Heart left ventricle (tissue), 16 donors: Measurements from ENCODE around the gene LHX4. TPM values are rescaled to one million over a fixed set of nuclear protein-coding genes. Genes with fewer than 3 reads are reported as not detected.
A peak's percentile ranks its signal among the peaks of the same experiment; 100 is the strongest.

ENCODE experiments used
- ATAC-seq, 4 donors: fragments of 200-7000 bp; cut with Tn5 transposase; one replicate each; pipeline ENCODE4 v1.9.1; 2020 to 2022; ENCODE audit warnings: moderate library complexity in 4 of 4, mild to moderate bottlenecking in 3 of 4, moderate number of reproducible peaks in 1 of 4
- DNase-seq, 5 donors: peaks; one replicate each; pipeline ENCODE4 v3.0.0-alpha.2; 2020
- H3K27ac ChIP-seq, 12 donors: fragments of 200-600 bp; sonication (generic) in 4 of 12; one replicate each; pipeline versions ENCODE4 v1.5.0 to v1.8.0; 2016 to 2022; ENCODE audit warnings: mild to moderate bottlenecking in 2 of 12
- H3K27me3 ChIP-seq, 9 donors: fragments of 200-600 bp; sonication (generic) in 2 of 9; one replicate each; pipeline versions ENCODE4 v1.5.1 to v1.8.0; 2016 to 2022; ENCODE audit warnings: mild to moderate bottlenecking in 3 of 9
- H3K36me3 ChIP-seq, 9 donors: fragments of 200-600 bp; sonication (generic) in 2 of 9; one replicate each; pipeline versions ENCODE4 v1.5.0 to v1.8.0; 2018 to 2022; ENCODE audit warnings: mild to moderate bottlenecking in 2 of 9
- H3K4me1 ChIP-seq, 12 donors: fragments of 200-600 bp; sonication (generic) in 4 of 12; one replicate each; pipeline versions ENCODE4 v1.5.0 to v1.8.0; 2016 to 2022; ENCODE audit warnings: mild to moderate bottlenecking in 3 of 12
- H3K4me3 ChIP-seq, 12 donors: fragments of 200-600 bp; sonication (generic) in 4 of 12; one replicate each; pipeline versions ENCODE4 v1.5.0 to v1.8.0; 2017 to 2022; ENCODE audit warnings: mild to moderate bottlenecking in 9 of 12, moderate library complexity in 4 of 12
- H3K9me3 ChIP-seq, 12 donors: fragments of 200-600 bp; sonication (generic) in 4 of 12; one replicate each; pipeline versions ENCODE4 v1.5.0 to v1.8.0; 2016 to 2022; ENCODE audit warnings: mild to moderate bottlenecking in 1 of 12
- CTCF ChIP-seq, 12 donors: fragments of 200-600 bp; sonication (generic) in 4 of 12; IDR thresholded peaks; one replicate each; pipeline versions ENCODE4 v1.5.0 to v1.8.0; 2018 to 2022; ENCODE audit warnings: antibody characterized with exemption in 12 of 12, mild to moderate bottlenecking in 5 of 12
- POLR2A ChIP-seq, 2 donors: fragments of 450-650 bp; IDR thresholded peaks; one replicate each; pipeline ENCODE4 v1.6.1; 2017; ENCODE audit warnings: antibody characterized with exemption in 2 of 2, mild to moderate bottlenecking in 2 of 2, moderate library complexity in 2 of 2
- WGBS, 4 donors: extraction: QIAGEN DNeasy Blood & Tissue Kit in 2 of 4; methylation state at CpG; one replicate each; pipeline versions ENCODE4 v1.1.5 to v1.1.7; 2013 to 2018; 5-methylcytosine and 5-hydroxymethylcytosine counted together
- intact Hi-C, 10 donors: fragments of 100-400 bp; cut with DNase I; formaldehyde crosslinking; loops; one replicate each; pipeline versions ENCODE4 v1.11.1 to v1.14.2; 2022
- polyA plus RNA-seq, 2 donors: library from polyadenylated mRNA; stranded (reverse); fragments of 200-250 nt; gene quantifications; one replicate each; pipeline ENCODE4 v1.2.3, GENCODE V29; 2013
- total RNA-seq, 9 donors: library from RNA; depleted of rRNA in 2 of 9; stranded (reverse); fragments of >200 nt in 2 of 9; fragmentation: NEBNext Ultra II Directional in 3 of 9; extraction: Animal tissue kit (Norgen Biotek cat#: 25700) in 3 of 9; gene quantifications; one replicate each; pipeline versions ENCODE4 v1.1.0 to v1.2.4, GENCODE V29; 2016 to 2023
- donor health status: ischemic (EF 13 %, LVEDD 7.1; RV severe dilation, severe dysfunction).
- donor health status: healthy with polysubstance abuse.
- donor health status: DM: no; HTN: yes; CAD: no.
- donor health status: DM: no; HTN: no; CAD: no.
- donor health status: ischemic (EF 25% LVEDD 6.9; RV normal size, moderate dysfunction).
- donor health status: ischemic (EF 25% LVEDD 5.7; RV mildly dilated, moderate dysfunction).
- donor health status: healthy.
- donor health status: DM: yes; HTN: yes; CAD: no.
- donor health status: ischemic (EF 35%, LVEDD 5.7; RV mildly dilated, moderate dysfunction).
- donor health status: nonischemic (EF 11% LVEDD 7.7; RV severe dilation, severe dysfunction).
- donor health status: DM: yes; HTN: yes; CAD: no.
- donor health status: PGD.
- donor health status: ischemic (EF 29% LVEDD 5.4; RV normal size, mild dysfunction).
- donor health status: nonischemic (EF 23%, LVEDD 6.1; RV moderate dilation, normal function).

LHX4 gene
- total and polyA plus RNA-seq, 11 donors = not detected

- no peaks in the 10 kb centered on the region for H3K36me3 ChIP-seq
- H3K4me3 ChIP-seq = no peak overlapping the region
- DNase-seq (no peak), ATAC-seq (peak in 3 of 4 donors; percentile 33 to 64 (median 62))
- TF ChIP-seq POLR2A (IDR thresholded peaks at IDR 0.05) (no peak), CTCF (IDR thresholded peaks at IDR 0.05) (no peak)
- 65 to 74% (median 72%) methylated on average over 12 to 15 of the region's 15 CpGs for WGBS, 4 donors
- peaks cover 0 to 79% (median 30%) of the 10 kb centered on the region in 9 donors for H3K27me3 ChIP-seq
- H3K9me3 ChIP-seq = no peaks in the 10 kb centered on the region
- H3K4me1 ChIP-seq = no peaks in the 10 kb centered on the region
- intact Hi-C loops = loop anchor here in 3 of 10 donors (5.0 to 10.0 kb wide), 2 partner anchors 156 to 158 kb away; no protein-coding TSS in a partner anchor
- H3K27ac ChIP-seq = no peak overlapping the region
Observed at GRCh38 chr1:180256341-180257027, 26.4 kb downstream of the LHX4 start.

- Histone ChIP-seq H3K4me3 (no peak overlapping the region), H3K9me3 (no peaks in the 10 kb centered on the region), H3K27ac (no peak overlapping the region), H3K36me3 (no peaks in the 10 kb centered on the region), H3K4me1 (no peaks in the 10 kb centered on the region), H3K27me3 (peaks cover 0 to 75% (median 30%) of the 10 kb centered on the region in 9 donors)
- intact Hi-C loops = loop anchor here in 3 of 10 donors (5.0 to 10.0 kb wide), 2 partner anchors 155 to 158 kb away; no protein-coding TSS in a partner anchor
- TF ChIP-seq POLR2A (IDR thresholded peaks at IDR 0.05) = no peak
- TF ChIP-seq CTCF (IDR thresholded peaks at IDR 0.05) = no peak
- WGBS, 4 donors = 55 to 79% (median 62%) methylated on average over 5 of the region's 5 CpGs
- DNase-seq (no peak), ATAC-seq (no peak)
Observed at GRCh38 chr1:180257028-180257386, 26.9 kb downstream of the LHX4 start.

GRCh38 chr1:180257486-180257885 lies 27.4 kb downstream of the LHX4 start:
- Histone ChIP-seq H3K27me3 (peaks cover 0 to 70% (median 30%) of the 10 kb centered on the region in 9 donors), H3K36me3 (no peaks in the 10 kb centered on the region), H3K4me1 (no peaks in the 10 kb centered on the region), H3K9me3 (no peaks in the 10 kb centered on the region), H3K27ac (no peak overlapping the region), H3K4me3 (no peak overlapping the region)
- TF ChIP-seq CTCF (IDR thresholded peaks at IDR 0.05) = no peak
- 80 to 86% (median 82%) methylated on average over 8 of the region's 8 CpGs for WGBS, 4 donors
- intact Hi-C loops = loop anchor here in 3 of 10 donors (5.0 to 10.0 kb wide), 2 partner anchors 155 to 157 kb away; no protein-coding TSS in a partner anchor
- ATAC-seq (no peak), DNase-seq (no peak)

GRCh38 chr1:180258290-180258689 lies 28.2 kb downstream of the LHX4 start:
- no peaks in the 10 kb centered on the region for H3K36me3 ChIP-seq
- DNase-seq (no peak), ATAC-seq (no peak)
- H3K9me3 ChIP-seq = no peaks in the 10 kb centered on the region
- peaks cover 0 to 73% (median 35%) of the 10 kb centered on the region in 9 donors for H3K27me3 ChIP-seq
- peaks cover 0 to 6% (median 0%) of the 10 kb centered on the region in 12 donors for H3K4me1 ChIP-seq
- WGBS, 4 donors = 77 to 86% (median 84%) methylated on average over 12 of the region's 12 CpGs
- no peak overlapping the region for H3K27ac ChIP-seq
- H3K4me3 ChIP-seq = no peak overlapping the region
- intact Hi-C loops = loop anchor here in 3 of 10 donors (5.0 to 10.0 kb wide), 2 partner anchors 154 to 157 kb away; no protein-coding TSS in a partner anchor
- TF ChIP-seq POLR2A (IDR thresholded peaks at IDR 0.05) (no peak), CTCF (IDR thresholded peaks at IDR 0.05) (no peak)
